DND-41 (cell line): Measurements from ENCODE around the gene SERINC2.

Experiments used
- CTCF ChIP-seq: IDR thresholded peaks from 2 replicates; pipeline ENCODE4 v1.5.1; 2012; ENCODE audit warnings: borderline replicate concordance, low read length, moderate library complexity, mild to moderate bottlenecking; ENCODE audit not compliant: poor library complexity, severe bottlenecking; ENCODE audit errors: extremely low read depth
- EZH2 ChIP-seq: IDR thresholded peaks from 3 replicates; pipeline ENCODE4 v1.6.1; 2012; ENCODE audit warnings: borderline replicate concordance, low read depth, mild to moderate bottlenecking, moderate library complexity, low read length, inconsistent platforms; ENCODE audit not compliant: severe bottlenecking

GRCh38 chr1:31428436-31429221 is 15.6 kb downstream of the SERINC2 start:
- no peak for TF ChIP-seq CTCF
- TF ChIP-seq EZH2, result no peak
